Natural killer cell (primary cell): ENCODE measurements around the gene CLDN4. TPM values are rescaled to one million over a fixed set of nuclear protein-coding genes. Genes with fewer than 3 reads are reported as not detected.

ENCODE experiments used
- ATAC-seq, 3 donors: fragments of 150-1000 bp in 2 of 3; fragments of 200-7000 bp in 1 of 3; cut with Tn5 transposase; 1 replicate in 1 of 3; 2 replicates in 2 of 3; pipeline ENCODE4 v1.10.0; 2021; ENCODE audit warnings: mild to moderate bottlenecking in 2 of 3, moderate library complexity in 2 of 3
- DNase-seq, 2 donors: peaks; one replicate each; pipeline versions ENCODE4 v3.0.0 to v3.0.0-alpha.2; 2013 to 2021; ENCODE audit warnings: mixed read lengths in 1 of 2
- H3K27ac ChIP-seq: one replicate; pipeline ENCODE4 v1.5.1; 2013; ENCODE audit warnings: mild to moderate bottlenecking, low read length
- H3K27me3 ChIP-seq: one replicate; pipeline ENCODE4 v1.6.1; 2013; ENCODE audit warnings: low read length; ENCODE audit not compliant: control insufficient read depth, insufficient read depth
- H3K36me3 ChIP-seq: one replicate; pipeline ENCODE4 v1.6.1; 2013; ENCODE audit warnings: low read length; ENCODE audit not compliant: control insufficient read depth, insufficient read depth
- H3K4me1 ChIP-seq: one replicate; pipeline ENCODE4 v1.6.1; 2013; ENCODE audit warnings: low read length; ENCODE audit not compliant: control insufficient read depth, insufficient read depth
- H3K4me3 ChIP-seq: one replicate; pipeline ENCODE4 v1.5.1; 2013; ENCODE audit warnings: low read length
- H3K9me3 ChIP-seq: one replicate; pipeline ENCODE4 v1.6.1; 2013; ENCODE audit warnings: low read length; ENCODE audit not compliant: control insufficient read depth, insufficient read depth
- H3K27ac Mint-ChIP-seq, 2 donors: one replicate each; pipeline ENCODE4 v1.8.0; 2022; ENCODE audit warnings: mild to moderate bottlenecking in 2 of 2, mixed read lengths in 2 of 2, moderate library complexity in 1 of 2
- H3K27me3 Mint-ChIP-seq, 2 donors: one replicate each; pipeline ENCODE4 v1.8.0; 2022; ENCODE audit warnings: low read depth in 2 of 2, mixed read lengths in 2 of 2
- H3K36me3 Mint-ChIP-seq: one replicate; pipeline ENCODE4 v1.8.0; 2022; ENCODE audit warnings: mixed read lengths
- H3K4me1 Mint-ChIP-seq, 2 donors: one replicate each; pipeline ENCODE4 v1.8.0; 2022; ENCODE audit warnings: mixed read lengths in 2 of 2
- H3K4me3 Mint-ChIP-seq: one replicate; pipeline ENCODE4 v1.8.0; 2022; ENCODE audit warnings: mild to moderate bottlenecking, moderate library complexity, mixed read lengths
- H3K9me3 Mint-ChIP-seq, 2 donors: one replicate each; pipeline ENCODE4 v1.8.0; 2022; ENCODE audit warnings: mixed read lengths in 2 of 2
- CTCF ChIP-seq: fragments of 200-600 bp; IDR thresholded peaks from one replicate; pipeline ENCODE4 v1.8.0; 2022; ENCODE audit warnings: antibody characterized with exemption
- WGBS: methylation state at CpG from one replicate; pipeline ENCODE4 v1.1.7; 2013; ENCODE audit warnings: missing lambda C conversion rate; ENCODE audit not compliant: insufficient coverage; 5-methylcytosine and 5-hydroxymethylcytosine counted together
- intact Hi-C: fragments of 100-400 bp; cut with micrococcal nuclease; formaldehyde crosslinking; loops from one replicate; pipeline ENCODE4 v1.14.2; 2022
- total RNA-seq, 4 donors: library from RNA; stranded (reverse); fragments of 120-200 nt in 1 of 4; gene quantifications; one replicate each; pipeline versions ENCODE4 v1.2.3 to v1.2.4, GENCODE V29; 2013 to 2022

Gene CLDN4
- total RNA-seq, 3 donors from 2014 or later (not counting 1 experiment from before 2014, with no cell fraction given): 0.09 to 0.30 (median 0.20) TPM

DNA sequence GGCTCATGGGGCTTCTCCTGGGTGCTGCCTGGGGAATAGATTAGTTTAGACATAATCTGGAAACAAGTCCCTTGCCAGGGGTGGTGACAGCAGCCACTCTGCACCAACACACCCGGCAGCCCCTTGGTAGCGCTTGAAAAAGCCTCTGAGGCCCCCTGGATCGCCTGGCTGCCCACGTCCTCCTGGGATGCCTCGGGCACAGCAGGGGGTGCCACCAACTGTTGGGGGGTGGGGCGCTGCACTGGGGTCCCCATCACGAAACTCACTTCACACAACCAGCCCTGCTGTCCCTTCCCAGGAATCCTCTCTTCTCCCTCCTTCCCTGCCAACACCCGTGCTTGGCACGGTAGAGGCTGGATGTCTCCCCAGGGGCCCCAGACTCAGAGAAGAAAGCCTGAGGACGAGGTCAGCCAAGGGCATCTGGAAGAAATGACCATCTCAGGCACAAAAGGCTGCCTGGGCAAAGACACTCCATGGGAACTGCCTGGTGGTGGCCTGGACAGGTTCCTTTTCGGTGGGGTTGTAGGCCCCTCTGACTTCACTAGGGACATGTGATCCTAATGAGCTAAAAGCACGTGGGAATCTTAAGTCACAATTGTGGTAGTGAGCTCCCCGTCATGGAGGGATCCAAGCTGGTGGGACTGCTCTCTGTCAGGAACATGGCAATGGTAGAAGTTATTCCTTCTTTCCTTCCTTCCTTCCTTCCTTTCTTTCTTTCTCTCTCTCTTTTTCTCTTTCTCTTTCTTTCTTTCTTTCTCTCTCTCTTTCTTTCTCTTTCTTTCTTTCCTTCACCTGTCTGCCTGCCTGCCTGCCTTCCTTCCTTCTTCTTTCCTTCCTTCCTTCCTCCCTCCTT is 41.5 kb downstream of the CLDN4 start:
- TF ChIP-seq CTCF: no peak
- Mint-ChIP-seq H3K27ac (no peak overlapping the region), H3K27me3 (no peaks in the 10 kb centered on the region), H3K36me3 (no peaks in the 10 kb centered on the region), H3K4me3 (no peak overlapping the region), H3K9me3 (no peaks in the 10 kb centered on the region), H3K4me1 (no peaks in the 10 kb centered on the region)
- DNase-seq: no peak
- Histone ChIP-seq H3K4me3 (no peak overlapping the region), H3K36me3 (no peaks in the 10 kb centered on the region), H3K9me3 (no peaks in the 10 kb centered on the region), H3K27me3 (no peaks in the 10 kb centered on the region), H3K27ac (no peak overlapping the region), H3K4me1 (no peaks in the 10 kb centered on the region)
- intact Hi-C loops: no loop called here
- 85% methylated on average over 13 of the region's 13 CpGs for WGBS
- no peak for ATAC-seq

- Mint-ChIP-seq H3K27ac (no peak overlapping the region), H3K36me3 (no peaks in the 10 kb centered on the region), H3K9me3 (no peaks in the 10 kb centered on the region), H3K4me1 (no peaks in the 10 kb centered on the region), H3K4me3 (no peak overlapping the region), H3K27me3 (no peaks in the 10 kb centered on the region)
- WGBS: 93% methylated on average over 8 of the region's 8 CpGs
- Histone ChIP-seq H3K36me3 (no peaks in the 10 kb centered on the region), H3K9me3 (no peaks in the 10 kb centered on the region), H3K4me3 (no peak overlapping the region), H3K27ac (no peak overlapping the region), H3K27me3 (no peaks in the 10 kb centered on the region), H3K4me1 (no peaks in the 10 kb centered on the region)
- TF ChIP-seq CTCF: no peak
- ATAC-seq (no peak), DNase-seq (no peak)
- intact Hi-C loops: no loop called here
Measured at GRCh38 chr7:73876361-73876760, 45.6 kb downstream of the CLDN4 start.

- DNase-seq (no peak), ATAC-seq (no peak)
- Mint-ChIP-seq H3K27me3 (no peaks in the 10 kb centered on the region), H3K9me3 (no peaks in the 10 kb centered on the region), H3K4me3 (no peak overlapping the region), H3K27ac (no peak overlapping the region), H3K36me3 (no peaks in the 10 kb centered on the region), H3K4me1 (no peaks in the 10 kb centered on the region)
- no peaks in the 10 kb centered on the region for H3K27me3 ChIP-seq
- no peak for TF ChIP-seq CTCF
- 89% methylated on average over 12 of the region's 12 CpGs for WGBS
- intact Hi-C loops: no loop called here
- H3K27ac ChIP-seq: no peak overlapping the region
- no peaks in the 10 kb centered on the region for H3K36me3 ChIP-seq
- H3K9me3 ChIP-seq: no peaks in the 10 kb centered on the region
- H3K4me3 ChIP-seq: no peak overlapping the region
- no peaks in the 10 kb centered on the region for H3K4me1 ChIP-seq
Measured at GRCh38 chr7:73876973-73877372, 46.2 kb downstream of the CLDN4 start.
